HG03378 (cell line): ENCODE results near the gene TREX2.

Experiments used
- ATAC-seq: cut with Tn5 transposase; IDR thresholded peaks from one replicate; pipeline ENCODE4 v1.9.1; 2021; ENCODE audit warnings: mild to moderate bottlenecking, moderate library complexity; ENCODE audit not compliant: unreplicated experiment

TREX2 gene

GRCh38 chrX:153457136-153457825 lies 11.4 kb upstream of the TREX2 start:
- ATAC-seq, result no peak

- no peak for ATAC-seq
Measured at GRCh38 chrX:153456704-153457103, 10.8 kb upstream of the TREX2 start.

GRCh38 chrX:153456161-153456560 lies 10.3 kb upstream of the TREX2 start:
- no peak for ATAC-seq

GRCh38 chrX:153455571-153455970 lies 9.7 kb upstream of the TREX2 start:
- no peak for ATAC-seq

- ATAC-seq, result no peak
Measured at GRCh38 chrX:153454901-153455550, 9.2 kb upstream of the TREX2 start.

- ATAC-seq, result no peak
Measured at GRCh38 chrX:153450949-153451277, 5.1 kb upstream of the TREX2 start.

GRCh38 chrX:153450114-153450948 lies 4.5 kb upstream of the TREX2 start:
- no peak for ATAC-seq

GRCh38 chrX:153449368-153450113 lies 3.7 kb upstream of the TREX2 start:
- ATAC-seq, result no peak

GRCh38 chrX:153448556-153449367 lies 2.9 kb upstream of the TREX2 start:
- ATAC-seq, result no peak

- ATAC-seq, result no peak
Measured at GRCh38 chrX:153447581-153447960, 1.7 kb upstream of the TREX2 start.

- no peak for ATAC-seq
Measured at GRCh38 chrX:153446950-153447580, 1.2 kb upstream of the TREX2 start.

GRCh38 chrX:153446636-153446936 lies 730 bp upstream of the TREX2 start:
- no peak for ATAC-seq

- ATAC-seq, result no peak
Measured at GRCh38 chrX:153445106-153445855, 575 bp downstream of the TREX2 start.

GRCh38 chrX:153444333-153445011 lies 1.4 kb downstream of the TREX2 start:
- ATAC-seq, result no peak

- ATAC-seq, result no peak
Measured at GRCh38 chrX:153443476-153444332, 2.2 kb downstream of the TREX2 start.

- ATAC-seq, result no peak
Measured at GRCh38 chrX:153442463-153442862, 3.4 kb downstream of the TREX2 start.

GRCh38 chrX:153441981-153442380 lies 3.9 kb downstream of the TREX2 start:
- ATAC-seq, result no peak

GRCh38 chrX:153441296-153441695 lies 4.6 kb downstream of the TREX2 start:
- no peak for ATAC-seq
